WTC11 (cell line): ENCODE data around the gene EBF3. TPM values are rescaled to one million over a fixed set of nuclear protein-coding genes. Genes with fewer than 3 reads are reported as not detected.

Experiments used
- ATAC-seq: fragments of 200-7000 bp; cut with Tn5 transposase; 2 replicates; pipeline ENCODE4 v1.10.0; 2021; ENCODE audit warnings: mild to moderate bottlenecking, moderate library complexity
- CTCF ChIA-PET: fragments of 300-600 bp; sonication (Branson Sonifier 250); formaldehyde crosslinking; loops from one replicate; lab custom pipeline; 2021; ENCODE audit warnings: antibody characterized with exemption; lab: Charles Lee
- POLR2A ChIA-PET: fragments of 350-600 bp; sonication (Branson Sonifier 250); formaldehyde crosslinking; loops from one replicate; lab custom pipeline; 2021; ENCODE audit warnings: antibody characterized with exemption; lab: Charles Lee
- DNase-seq: peaks from one replicate; pipeline ENCODE4 v3.0.0; 2021; ENCODE audit warnings: low spot score
- H3K27ac Mint-ChIP-seq: 2 replicates; pipeline ENCODE4 v1.8.0; 2021; ENCODE audit warnings: mixed read lengths
- H3K27me3 Mint-ChIP-seq: 2 replicates; pipeline ENCODE4 v1.8.0; 2021; ENCODE audit warnings: low read depth, mild to moderate bottlenecking, moderate library complexity, mixed read lengths
- H3K36me3 Mint-ChIP-seq: 2 replicates; pipeline ENCODE4 v1.8.0; 2021; ENCODE audit warnings: mixed read lengths
- H3K4me1 Mint-ChIP-seq: 2 replicates; pipeline ENCODE4 v1.8.0; 2022; ENCODE audit warnings: mixed read lengths
- H3K4me3 Mint-ChIP-seq: 2 replicates; pipeline ENCODE4 v1.8.0; 2021; ENCODE audit warnings: mild to moderate bottlenecking, moderate library complexity, mixed read lengths
- H3K9me3 Mint-ChIP-seq: 2 replicates; pipeline ENCODE4 v1.8.0; 2021; ENCODE audit warnings: mixed read lengths
- AFF4 ChIP-seq: sonication (generic); formaldehyde crosslinking; IDR thresholded peaks from 2 replicates; pipeline ENCODE4 v1.8.1; 2023; ENCODE audit warnings: mild to moderate bottlenecking, missing genetic modification reagents, borderline replicate concordance
- ATF3 ChIP-seq: sonication (generic); formaldehyde crosslinking; conservative IDR thresholded peaks from 2 replicates; pipeline ENCODE4 v1.8.1; 2022; ENCODE audit warnings: mild to moderate bottlenecking, missing genetic modification reagents
- CBFB ChIP-seq: sonication (generic); formaldehyde crosslinking; IDR thresholded peaks from 2 replicates; pipeline ENCODE4 v1.8.1; 2022; ENCODE audit warnings: mild to moderate bottlenecking, low read depth, missing genetic modification reagents
- ELF4 ChIP-seq: sonication (generic); formaldehyde crosslinking; IDR thresholded peaks from 2 replicates; pipeline ENCODE4 v1.8.1; 2022; ENCODE audit warnings: low read depth, mild to moderate bottlenecking, moderate library complexity, missing genetic modification reagents
- ETV6 ChIP-seq: sonication (generic); formaldehyde crosslinking; IDR thresholded peaks from 2 replicates; pipeline ENCODE4 v1.8.1; 2022; ENCODE audit warnings: mild to moderate bottlenecking, missing genetic modification reagents
- FOXJ3 ChIP-seq: sonication (generic); formaldehyde crosslinking; IDR thresholded peaks from 2 replicates; pipeline ENCODE4 v1.9.0; 2021; ENCODE audit warnings: missing genetic modification reagents, mild to moderate bottlenecking, borderline replicate concordance
- FOXP1 ChIP-seq: sonication (generic); formaldehyde crosslinking; IDR thresholded peaks from 2 replicates; pipeline ENCODE4 v1.8.0; 2022; ENCODE audit warnings: missing genetic modification reagents, mild to moderate bottlenecking, moderate library complexity, borderline replicate concordance
- GRHL2 ChIP-seq: fragments of 250-450 bp; sonication (Bioruptor Pico); IDR thresholded peaks from 2 replicates; pipeline ENCODE4 v1.8.0; 2022; ENCODE audit warnings: mild to moderate bottlenecking, moderate library complexity; ENCODE audit not compliant: insufficient replicate concordance, severe bottlenecking
- GTF2I ChIP-seq: fragments of 250-450 bp; sonication (Bioruptor Pico); conservative IDR thresholded peaks from 2 replicates; pipeline ENCODE4 v1.4.0; 2021; ENCODE audit warnings: mild to moderate bottlenecking
- IRF2 ChIP-seq: sonication (generic); formaldehyde crosslinking; IDR thresholded peaks from 2 replicates; pipeline ENCODE4 v1.8.0; 2022; ENCODE audit warnings: low read depth, missing genetic modification reagents, borderline replicate concordance
- KAT7 ChIP-seq: sonication (generic); formaldehyde crosslinking; IDR thresholded peaks from 2 replicates; pipeline ENCODE4 v1.8.1; 2023; ENCODE audit warnings: missing genetic modification reagents, mild to moderate bottlenecking, borderline replicate concordance
- NFE2L1 ChIP-seq: sonication (generic); formaldehyde crosslinking; IDR thresholded peaks from 2 replicates; pipeline ENCODE4 v1.8.1; 2023; ENCODE audit warnings: missing genetic modification reagents
- NFYB ChIP-seq: sonication (generic); formaldehyde crosslinking; conservative IDR thresholded peaks from 2 replicates; pipeline ENCODE4 v1.8.0; 2022; ENCODE audit warnings: low read depth, missing genetic modification reagents
- PREB ChIP-seq: sonication (generic); formaldehyde crosslinking; IDR thresholded peaks from 2 replicates; pipeline ENCODE4 v1.8.1; 2022; ENCODE audit warnings: mild to moderate bottlenecking, missing genetic modification reagents, moderate library complexity, borderline replicate concordance
- SMAD3 ChIP-seq: sonication (generic); formaldehyde crosslinking; IDR thresholded peaks from 2 replicates; pipeline ENCODE4 v1.8.0; 2022; ENCODE audit warnings: missing genetic modification reagents, mild to moderate bottlenecking, borderline replicate concordance
- SOX15 ChIP-seq: fragments of 250-450 bp; sonication (Bioruptor Pico); IDR thresholded peaks from 2 replicates; pipeline ENCODE4 v1.9.0; 2021; ENCODE audit warnings: mild to moderate bottlenecking
- USF2 ChIP-seq: sonication (generic); formaldehyde crosslinking; IDR thresholded peaks from 2 replicates; pipeline ENCODE4 v1.8.1; 2023; ENCODE audit warnings: mild to moderate bottlenecking, missing genetic modification reagents, moderate library complexity
- ZNF232 ChIP-seq: sonication (generic); formaldehyde crosslinking; IDR thresholded peaks from 2 replicates; pipeline ENCODE4 v1.8.0; 2022; ENCODE audit warnings: mild to moderate bottlenecking, missing genetic modification reagents
- ZNF396 ChIP-seq: fragments of 250-450 bp; sonication (Bioruptor Pico); IDR thresholded peaks from 2 replicates; pipeline ENCODE4 v1.8.0; 2021; ENCODE audit warnings: mild to moderate bottlenecking, moderate library complexity, borderline replicate concordance
- ZNF425 ChIP-seq: fragments of 250-450 bp; sonication (Bioruptor Pico); conservative IDR thresholded peaks from 2 replicates; pipeline ENCODE4 v1.9.0; 2021; ENCODE audit warnings: mild to moderate bottlenecking
- ZNF512 ChIP-seq: sonication (generic); formaldehyde crosslinking; IDR thresholded peaks from 2 replicates; pipeline ENCODE4 v1.8.1; 2022; ENCODE audit warnings: missing genetic modification reagents, borderline replicate concordance
- ZNF532 ChIP-seq: fragments of 250-450 bp; sonication (Bioruptor Pico); IDR thresholded peaks from 2 replicates; pipeline ENCODE4 v1.9.0; 2021; ENCODE audit warnings: mild to moderate bottlenecking, borderline replicate concordance
- total RNA-seq: library from RNA; stranded (reverse); gene quantifications from 3 replicates; pipeline ENCODE4 v1.2.3, GENCODE V29; 2021

Gene EBF3
- total RNA-seq, 1 experiment from 2014 or later = 1.2 TPM

- ChIA-PET CTCF (interaction anchor here (0.9 kb wide), 1 partner anchor 201 kb away, joined by 3 read pairs; no protein-coding TSS in a partner anchor), POLR2A (no interaction called here)
- H3K27me3 Mint-ChIP-seq = peaks cover 51% of the 10 kb centered on the region
- peaks cover 11% of the 10 kb centered on the region for H3K4me1 Mint-ChIP-seq
- H3K27ac Mint-ChIP-seq = no peak overlapping the region
- ATAC-seq (no peak), DNase-seq (no peak)
- no peak for TF ChIP-seq IRF2
- no peak for TF ChIP-seq ZNF396 (CRISPR knock-in tag)
- TF ChIP-seq ZNF425 (CRISPR knock-in tag) = no peak
- no peak for TF ChIP-seq CBFB (CRISPR knock-in tag)
- no peak for TF ChIP-seq ETV6
- no peak for TF ChIP-seq USF2 (CRISPR knock-in tag)
- TF ChIP-seq GTF2I = no peak
- no peak for TF ChIP-seq ZNF232 (CRISPR knock-in tag)
- no peak for TF ChIP-seq ATF3 (CRISPR knock-in tag)
- TF ChIP-seq SMAD3 (CRISPR knock-in tag) = no peak
- TF ChIP-seq NFE2L1 (CRISPR knock-in tag) = no peak
- TF ChIP-seq GRHL2 = no peak
- H3K36me3 Mint-ChIP-seq = peaks cover 2% of the 10 kb centered on the region; the same call in 1 of the 2 replicates
- peaks cover 17% of the 10 kb centered on the region for H3K9me3 Mint-ChIP-seq
- H3K4me3 Mint-ChIP-seq = no peak overlapping the region
Measured at GRCh38 chr10:129978322-129978721, 14.2 kb upstream of the EBF3 start.

- H3K4me1 Mint-ChIP-seq = peaks cover 11% of the 10 kb centered on the region
- POLR2A ChIA-PET = no interaction called here
- H3K27ac Mint-ChIP-seq = no peak overlapping the region
- peaks cover 51% of the 10 kb centered on the region for H3K27me3 Mint-ChIP-seq
- peaks cover 2% of the 10 kb centered on the region; the same call in 1 of the 2 replicates for H3K36me3 Mint-ChIP-seq
- ATAC-seq (no peak), DNase-seq (no peak)
- H3K4me3 Mint-ChIP-seq = no peak overlapping the region
- H3K9me3 Mint-ChIP-seq = peaks cover 12% of the 10 kb centered on the region
- CTCF ChIA-PET = no interaction called here
- TF ChIP-seq NFYB (CRISPR knock-in tag) = no peak
- no peak for TF ChIP-seq AFF4 (CRISPR knock-in tag)
- TF ChIP-seq PREB (CRISPR knock-in tag) = no peak
- TF ChIP-seq ZNF512 (CRISPR knock-in tag) = no peak
- no peak for TF ChIP-seq KAT7 (CRISPR knock-in tag)
- no peak for TF ChIP-seq ELF4 (CRISPR knock-in tag)
- TF ChIP-seq ZNF532 (CRISPR knock-in tag) = no peak
- TF ChIP-seq FOXJ3 (CRISPR knock-in tag) = no peak
- TF ChIP-seq SOX15 (CRISPR knock-in tag) = no peak
- no peak for TF ChIP-seq FOXP1
Measured at GRCh38 chr10:129977794-129978193, 13.7 kb upstream of the EBF3 start.
